Measurements from ENCODE around the gene CHD9.

CHD9 gene

DNA sequence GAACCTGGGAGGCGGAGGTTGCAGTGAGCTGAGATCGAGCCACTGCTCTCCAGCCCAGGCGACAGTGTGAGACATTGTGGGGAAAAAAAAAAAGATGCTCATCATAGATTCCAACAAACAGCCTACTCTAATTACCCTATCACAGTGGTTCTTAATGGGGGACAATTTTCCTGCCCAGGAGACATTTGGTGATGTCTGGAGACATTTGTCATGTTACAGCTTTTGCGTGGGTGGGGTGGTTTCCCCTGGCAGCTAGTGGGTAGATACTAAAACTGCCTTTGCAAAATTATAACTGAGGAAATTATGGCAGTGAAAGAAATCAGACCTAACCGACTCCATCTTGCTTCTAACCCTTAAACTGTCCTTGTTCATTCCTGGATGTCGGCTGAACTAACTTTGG lies 287.0 kb downstream of the CHD9 start:
- Histone ChIP-seq H3K4me3 (ENCODE audit: low read depth, low read length) (no peak overlapping the region), H3K36me3 (ENCODE audit: control insufficient read depth in 2 of 2, insufficient read depth in 1 of 2, low read length in 2 of 2) (no peaks in the 10 kb centered on the region), H3K27ac (ENCODE audit: extremely low read depth, low read depth, low read length) (no peak overlapping the region), H3K4me1 (ENCODE audit: control insufficient read depth, insufficient read depth, low read length) (no peaks in the 10 kb centered on the region), H3K9me3 (ENCODE audit: control insufficient read depth, insufficient read depth, low read depth, low read length) (no peaks in the 10 kb centered on the region)
- CTCF ChIA-PET: no interaction called here
- TF ChIP-seq ZNF639 (tag by site-specific recombination; IDR thresholded peaks at IDR 0.05) (no peak), ZNF670 (tag by site-specific recombination; IDR thresholded peaks at IDR 0.05; ENCODE audit: low read depth) (no peak), ZNF660 (tag by site-specific recombination; IDR thresholded peaks at IDR 0.05) (no peak), ZNF473 (tag by site-specific recombination; IDR thresholded peaks at IDR 0.05) (no peak), ZNF366 (tag by site-specific recombination; conservative IDR thresholded peaks at IDR 0.05) (no peak), ZNF112 (tag by site-specific recombination; IDR thresholded peaks at IDR 0.05) (no peak), ZNF266 (tag by site-specific recombination; IDR thresholded peaks at IDR 0.05; ENCODE audit: low read depth) (no peak), KLF10 (tag by site-specific recombination; IDR thresholded peaks at IDR 0.05) (no peak), ZNF10 (tag by site-specific recombination; IDR thresholded peaks at IDR 0.05) (no peak), ZNF114 (tag by site-specific recombination; IDR thresholded peaks at IDR 0.05) (no peak), ZSCAN16 (tag by site-specific recombination; IDR thresholded peaks at IDR 0.05) (no peak), ZIC2 (tag by site-specific recombination; IDR thresholded peaks at IDR 0.05) (no peak)
- POLR2A ChIA-PET: no interaction called here

- Histone ChIP-seq H3K9me3 (ENCODE audit: control insufficient read depth, insufficient read depth, low read depth, low read length) (no peaks in the 10 kb centered on the region), H3K27ac (ENCODE audit: extremely low read depth, low read depth, low read length) (no peak overlapping the region), H3K4me1 (ENCODE audit: control insufficient read depth, insufficient read depth, low read length) (no peaks in the 10 kb centered on the region), H3K36me3 (ENCODE audit: control insufficient read depth in 2 of 2, insufficient read depth in 1 of 2, low read length in 2 of 2) (no peaks in the 10 kb centered on the region), H3K4me3 (ENCODE audit: low read depth, low read length) (no peak overlapping the region)
- CTCF ChIA-PET: no interaction called here
- TF ChIP-seq SCRT1 (tag by site-specific recombination; IDR thresholded peaks at IDR 0.05; ENCODE audit: borderline replicate concordance) (no peak), ZNF354C (tag by site-specific recombination; IDR thresholded peaks at IDR 0.05; ENCODE audit: borderline replicate concordance, low read depth) (no peak), ZNF48 (tag by site-specific recombination; IDR thresholded peaks at IDR 0.05) (no peak), GLIS2 (tag by site-specific recombination; IDR thresholded peaks at IDR 0.05) (no peak), ZNF214 (tag by site-specific recombination; IDR thresholded peaks at IDR 0.05; ENCODE audit: borderline replicate concordance) (no peak), ZNF660 (tag by site-specific recombination; IDR thresholded peaks at IDR 0.05) (no peak), GLI4 (tag by site-specific recombination; IDR thresholded peaks at IDR 0.05) (no peak), ZNF280C (tag by site-specific recombination; IDR thresholded peaks at IDR 0.05) (no peak), ZNF585B (tag by site-specific recombination; IDR thresholded peaks at IDR 0.05) (no peak), ZNF239 (tag by site-specific recombination; IDR thresholded peaks at IDR 0.05) (no peak)
- POLR2A ChIA-PET: no interaction called here
Measured at GRCh38 chr16:53355064-53355463, 300.3 kb downstream of the CHD9 start.

Measured in HEK293 (cell line).